K562 (cell line): ENCODE data around the gene HARS2. TPM values are rescaled to one million over a fixed set of nuclear protein-coding genes. Genes with fewer than 3 reads are reported as not detected.

Experiments used
- BHLHE40 ChIP-seq: IDR thresholded peaks from 2 replicates; pipeline ENCODE4 v1.6.1; 2011; ENCODE audit warnings: low read length, improper control_type of control experiment
- ESRRA ChIP-seq: fragments of 450-650 bp; IDR thresholded peaks from 2 replicates; pipeline ENCODE4 v1.6.1; 2014; ENCODE audit warnings: low read depth, mild to moderate bottlenecking, moderate library complexity, borderline replicate concordance
- EWSR1 ChIP-seq: fragments of 450-650 bp; IDR thresholded peaks from 2 replicates; pipeline ENCODE4 v1.6.1; 2018; ENCODE audit warnings: borderline replicate concordance, mild to moderate bottlenecking, low read depth, moderate library complexity; ENCODE audit not compliant: partially characterized antibody
- MXD1 ChIP-seq: fragments of 250-450 bp; sonication (Bioruptor Pico); IDR thresholded peaks from 2 replicates; pipeline ENCODE4 v1.8.0; 2021; ENCODE audit warnings: borderline replicate concordance, mild to moderate bottlenecking, moderate library complexity; ENCODE audit not compliant: poor library complexity, severe bottlenecking
- PRDM10 ChIP-seq: fragments of 450-650 bp; IDR thresholded peaks from 2 replicates; pipeline ENCODE4 v1.6.1; 2018; ENCODE audit not compliant: partially characterized antibody
- TAF1 ChIP-seq: IDR thresholded peaks from 2 replicates; pipeline ENCODE4 v1.6.1; 2011; ENCODE audit warnings: mild to moderate bottlenecking, low read length, moderate library complexity; ENCODE audit not compliant: insufficient read depth, control insufficient read depth, severe bottlenecking; ENCODE audit errors: extremely low read depth
- THAP12 ChIP-seq: fragments of 250-450 bp; sonication (Bioruptor Pico); IDR thresholded peaks from 2 replicates; pipeline ENCODE4 v1.9.0; 2021; ENCODE audit warnings: mild to moderate bottlenecking, inconsistent platforms
- ZBTB1 ChIP-seq: sonication (generic); formaldehyde crosslinking; IDR thresholded peaks from 2 replicates; pipeline ENCODE4 v1.8.1; 2023; ENCODE audit warnings: missing genetic modification reagents, low read depth, mild to moderate bottlenecking, borderline replicate concordance
- ZNF175 ChIP-seq: fragments of 200-800 bp; sonication (Bioruptor generic); IDR thresholded peaks from 2 replicates; pipeline ENCODE4 v1.6.1; 2016; ENCODE audit warnings: low read depth, mild to moderate bottlenecking, missing genetic modification characterization, missing compliant biosample characterization
- ZNF518B ChIP-seq: fragments of 250-450 bp; sonication (Bioruptor Pico); IDR thresholded peaks from 2 replicates; pipeline ENCODE4 v1.5.0; 2021; ENCODE audit warnings: mild to moderate bottlenecking, moderate library complexity
- polyA plus RNA-seq, 8 experiments: library from polyadenylated mRNA; depleted of rRNA in 4 of 8; stranded (reverse) in 5 of 8; unstranded in 3 of 8; fragments of >200 nt; fragmentation: Nextera tagmentation in 2 of 8; fragmentation: Illumina TruSeq in 1 of 8; extraction: Ambion mirVana in 2 of 8; extraction: Trizol in 1 of 8; gene quantifications; 2 replicates each; pipeline versions ENCODE4 v1.2.1 to v1.2.3, GENCODE V29; 2011 to 2014; ENCODE audit warnings: inconsistent platforms in 1 of 8, missing spikeins in 1 of 8
- total RNA-seq, 7 experiments: library from RNA; depleted of rRNA in 6 of 7; stranded (reverse); fragments of >200 nt in 6 of 7; fragmentation: Illumina TruSeq in 2 of 7; extraction: Trizol in 2 of 7; gene quantifications; 2 replicates each; pipeline versions ENCODE4 v1.2.1 to v1.2.3, GENCODE V29; 2011 to 2021; ENCODE audit warnings: low replicate concordance in 1 of 7

HARS2 gene
- total and polyA plus RNA-seq, 9 of the 15 experiments (the other 6 are each of a cell fraction or from before 2014, with no cell fraction given), result 8.5 to 41.6 (median 27.1) TPM

GRCh38 chr5:140690941-140691924, at the start of gene HARS2, which contains the start of gene HARS1 (continued):
- TF ChIP-seq ZNF175 (no peak), ZBTB1 (CRISPR knock-in tag) (no peak; the same call in 1 of the 2 replicates), PRDM10 (no peak), TAF1 (peak; percentile 92), BHLHE40 (peak; percentile 48), ZNF518B (CRISPR knock-in tag) (no peak), EWSR1 (no peak), THAP12 (peak; percentile 80), MXD1 (no peak), ESRRA (peak; percentile 60; the same call in 1 of the 2 replicates)
